MM.1S (cell line): ENCODE results near the gene EGLN2.

Source experiments
- DNase-seq: peaks from one replicate; pipeline ENCODE4 v3.0.0-alpha.2; 2015
- H2AFZ ChIP-seq: fragments of 300-600 bp; sonication (generic); 2 replicates; pipeline ENCODE4 v1.6.0; 2016; ENCODE audit warnings: antibody characterized with exemption, low read length
- H3F3A ChIP-seq: fragments of 300-600 bp; sonication (generic); 2 replicates; pipeline ENCODE4 v1.6.1; 2016; ENCODE audit warnings: mild to moderate bottlenecking, antibody characterized with exemption, low read length, moderate library complexity, mixed read lengths; ENCODE audit not compliant: insufficient read depth
- H3K27ac ChIP-seq: fragments of 300-600 bp; sonication (generic); 2 replicates; pipeline ENCODE4 v1.5.1; 2016; ENCODE audit warnings: mild to moderate bottlenecking, low read length
- H3K27me3 ChIP-seq: fragments of 300-600 bp; sonication (generic); replicated peaks from 2 replicates; pipeline ENCODE4 v1.6.0; 2016; ENCODE audit warnings: low read length; ENCODE audit not compliant: insufficient read depth
- H3K36me3 ChIP-seq: fragments of 300-600 bp; sonication (generic); replicated peaks from 2 replicates; pipeline ENCODE4 v1.6.1; 2016; ENCODE audit warnings: mild to moderate bottlenecking, low read length, mixed read lengths; ENCODE audit not compliant: insufficient read depth
- H3K4me1 ChIP-seq: fragments of 300-600 bp; sonication (generic); 2 replicates; pipeline ENCODE4 v1.6.1; 2016; ENCODE audit warnings: low read length, mixed read lengths
- H3K4me2 ChIP-seq: fragments of 300-600 bp; sonication (generic); 2 replicates; pipeline ENCODE4 v1.6.0; 2016; ENCODE audit warnings: low read depth, low read length
- H3K4me3 ChIP-seq: fragments of 300-600 bp; sonication (generic); 2 replicates; pipeline ENCODE4 v1.5.1; 2016; ENCODE audit warnings: low read length, mixed read lengths
- H3K79me2 ChIP-seq: fragments of 300-600 bp; sonication (generic); 2 replicates; pipeline ENCODE4 v1.6.1; 2016; ENCODE audit warnings: mixed run types, low read length, mixed read lengths
- H3K9ac ChIP-seq: fragments of 300-600 bp; sonication (generic); 2 replicates; pipeline ENCODE4 v1.6.1; 2016; ENCODE audit warnings: low read length, mixed read lengths
- H3K9me2 ChIP-seq: fragments of 300-600 bp; sonication (generic); replicated peaks from 2 replicates; pipeline ENCODE4 v1.6.1; 2016; ENCODE audit warnings: mild to moderate bottlenecking, low read length, mixed read lengths; ENCODE audit not compliant: insufficient read depth
- H3K9me3 ChIP-seq: fragments of 300-600 bp; sonication (generic); replicated peaks from 2 replicates; pipeline ENCODE4 v1.6.1; 2016; ENCODE audit warnings: mild to moderate bottlenecking, low read length, mixed read lengths; ENCODE audit not compliant: insufficient read depth
- H4K20me1 ChIP-seq: fragments of 300-600 bp; sonication (generic); 2 replicates; pipeline ENCODE4 v1.6.1; 2016; ENCODE audit warnings: mild to moderate bottlenecking, low read length, moderate library complexity, mixed read lengths; ENCODE audit not compliant: insufficient read depth
- CTCF ChIP-seq: fragments of 300-600 bp; sonication (generic); IDR thresholded peaks from 2 replicates; pipeline ENCODE4 v1.5.1; 2016; ENCODE audit warnings: antibody characterized with exemption, low read length, mixed read lengths
- EZH2 ChIP-seq: fragments of 300-600 bp; sonication (generic); optimal IDR thresholded peaks from 2 replicates; pipeline ENCODE3; 2017; ENCODE audit warnings: low read depth, mild to moderate bottlenecking, antibody characterized with exemption, low read length, mixed read lengths
- EZH2phosphoT487 ChIP-seq: fragments of 300-600 bp; sonication (generic); IDR thresholded peaks from 2 replicates; pipeline ENCODE4 v1.6.1; 2018; ENCODE audit warnings: antibody characterized with exemption, low read length

The EGLN2 gene

GRCh38 chr19:40799558-40800338 is 757 bp downstream of the EGLN2 start:
- Histone ChIP-seq H3K9ac (peak overlapping the region; percentile 77; the same call in 1 of the 2 replicates), H4K20me1 (no peaks in the 10 kb centered on the region; the same call in 1 of the 2 replicates), H3K27me3 (no peaks in the 10 kb centered on the region), H3K36me3 (no peaks in the 10 kb centered on the region), H3K9me3 (no peaks in the 10 kb centered on the region), H3K9me2 (no peaks in the 10 kb centered on the region), H3K4me2 (peak overlapping the region; percentile 77; the same call in 1 of the 2 replicates), H3K4me3 (peak overlapping the region; percentile 91), H3K79me2 (peaks cover 41% of the 10 kb centered on the region), H3K27ac (no peak overlapping the region), H3K4me1 (peaks cover 25% of the 10 kb centered on the region), H3F3A (0 out of 2 replicates have a peak, but pooled peaks cover 3% of the 10 kb centered on the region), H2AFZ (peak overlapping the region; percentile 45; the same call in 1 of the 2 replicates)
- no peak for DNase-seq
- TF ChIP-seq EZH2 (no peak), CTCF (no peak), EZH2phosphoT487 (no peak)

GRCh38 chr19:40800339-40800996 is 1.5 kb downstream of the EGLN2 start:
- Histone ChIP-seq H3K79me2 (peaks cover 41% of the 10 kb centered on the region), H3K9ac (no peak overlapping the region; the same call in 1 of the 2 replicates), H3K4me3 (peak overlapping the region; percentile 91; the same call in 1 of the 2 replicates), H3K36me3 (no peaks in the 10 kb centered on the region), H3K27ac (no peak overlapping the region), H3F3A (0 out of 2 replicates have a peak, but pooled peaks cover 3% of the 10 kb centered on the region), H3K9me3 (no peaks in the 10 kb centered on the region), H4K20me1 (no peaks in the 10 kb centered on the region; the same call in 1 of the 2 replicates), H2AFZ (no peak overlapping the region), H3K9me2 (no peaks in the 10 kb centered on the region), H3K4me1 (peaks cover 25% of the 10 kb centered on the region), H3K27me3 (no peaks in the 10 kb centered on the region), H3K4me2 (peak overlapping the region; percentile 77; the same call in 1 of the 2 replicates)
- no peak for TF ChIP-seq CTCF
- no peak for TF ChIP-seq EZH2phosphoT487
- no peak for TF ChIP-seq EZH2
- DNase-seq: no peak

GRCh38 chr19:40800997-40801377 is 2.0 kb downstream of the EGLN2 start:
- Histone ChIP-seq H3K4me1 (peaks cover 25% of the 10 kb centered on the region), H3K9me3 (no peaks in the 10 kb centered on the region), H3K9me2 (no peaks in the 10 kb centered on the region), H3K9ac (no peak overlapping the region), H2AFZ (no peak overlapping the region), H3F3A (0 out of 2 replicates have a peak, but pooled peaks cover 3% of the 10 kb centered on the region), H3K27me3 (no peaks in the 10 kb centered on the region), H3K27ac (no peak overlapping the region), H3K36me3 (no peaks in the 10 kb centered on the region), H3K79me2 (peaks cover 41% of the 10 kb centered on the region), H3K4me2 (no peak overlapping the region), H3K4me3 (no peak overlapping the region), H4K20me1 (no peaks in the 10 kb centered on the region; the same call in 1 of the 2 replicates)
- DNase-seq: no peak
- no peak for TF ChIP-seq EZH2
- no peak for TF ChIP-seq EZH2phosphoT487
- no peak for TF ChIP-seq CTCF
